Measurements from ENCODE around the gene POPDC3. TPM values are rescaled to one million over a fixed set of nuclear protein-coding genes. Genes with fewer than 3 reads are reported as not detected.

Gene POPDC3
- total and polyA plus RNA-seq, 2 of the 13 experiments (the other 11 are each of a cell fraction or from before 2014, with no cell fraction given) = 0.18 to 0.20 TPM

GRCh38 chr6:105179244-105180065, at the start of gene POPDC3 (continued):
- TF ChIP-seq CEBPZ (IDR thresholded peaks at IDR 0.05; ENCODE audit: low read length) = no peak
- no peak for TF ChIP-seq ARNT2 (CRISPR knock-in tag; IDR thresholded peaks at IDR 0.05; ENCODE audit: low read depth)
- no peak for TF ChIP-seq NPAS2 (CRISPR knock-in tag; IDR thresholded peaks at IDR 0.05; ENCODE audit: borderline replicate concordance)
- peak; percentile 57; the same call in 1 of the 2 replicates for TF ChIP-seq ZBTB14 (CRISPR knock-in tag; IDR thresholded peaks at IDR 0.05)
- no peak for TF ChIP-seq ZNF557 (CRISPR knock-in tag; IDR thresholded peaks at IDR 0.05)
- 0 out of 2 replicates have a peak, but pooled peaks have one; percentile 57 for TF ChIP-seq ZFP82 (CRISPR knock-in tag; IDR thresholded peaks at IDR 0.05; ENCODE audit: borderline replicate concordance)
- TF ChIP-seq ZFX (CRISPR knock-in tag; IDR thresholded peaks at IDR 0.05; ENCODE audit: low read depth) = no peak
- TF ChIP-seq RFXANK (CRISPR knock-in tag; IDR thresholded peaks at IDR 0.05) = no peak
- peak; percentile 82; the same call in 1 of the 2 replicates for TF ChIP-seq UBTF (CRISPR knock-in tag; IDR thresholded peaks at IDR 0.05)
- no peak for TF ChIP-seq ZNF790 (CRISPR knock-in tag; IDR thresholded peaks at IDR 0.05; ENCODE audit: borderline replicate concordance)
- no peak for TF ChIP-seq ZNF83 (CRISPR knock-in tag; IDR thresholded peaks at IDR 0.05; ENCODE audit: borderline replicate concordance)
- no peak for TF ChIP-seq SSRP1 (CRISPR knock-in tag; IDR thresholded peaks at IDR 0.05)
- TF ChIP-seq IRF9 (CRISPR knock-in tag; IDR thresholded peaks at IDR 0.05; ENCODE audit: borderline replicate concordance) = 0 out of 2 replicates have a peak, but pooled peaks have one; percentile 41
- TF ChIP-seq MTA1 (CRISPR knock-in tag; IDR thresholded peaks at IDR 0.05; ENCODE audit: borderline replicate concordance) = no peak
- TF ChIP-seq ZIK1 (CRISPR knock-in tag; IDR thresholded peaks at IDR 0.05; ENCODE audit: borderline replicate concordance, low read depth) = no peak
- TF ChIP-seq GFI1 (CRISPR knock-in tag; IDR thresholded peaks at IDR 0.05; ENCODE audit: borderline replicate concordance) = no peak
- TF ChIP-seq JUNB (CRISPR knock-in tag; IDR thresholded peaks at IDR 0.05; ENCODE audit: borderline replicate concordance) = no peak
- TF ChIP-seq MTERF4 (CRISPR knock-in tag; IDR thresholded peaks at IDR 0.05) = no peak
- TF ChIP-seq ZNF234 (CRISPR knock-in tag; conservative IDR thresholded peaks at IDR 0.05) = no peak
